A673 (cell line): ENCODE data around the gene OBP2B. TPM values are rescaled to one million over a fixed set of nuclear protein-coding genes. Genes with fewer than 3 reads are reported as not detected.

Experiments used
- BruUV-seq: library from RNA; stranded (reverse); fragments of 400-500 nt; replicated peaks from 2 replicates; lab custom pipeline; 2021; lab: Mats Ljungman, UMichigan
- CTCF ChIA-PET: fragments of 300-600 bp; sonication (Branson Sonifier 250); formaldehyde crosslinking; loops from one replicate; lab custom pipeline; 2022; ENCODE audit warnings: antibody characterized with exemption; lab: Charles Lee
- POLR2A ChIA-PET: fragments of 300-600 bp; sonication (Branson Sonifier 250); formaldehyde crosslinking; loops from one replicate; lab custom pipeline; 2022; ENCODE audit warnings: antibody characterized with exemption; ENCODE audit not compliant: low non-redundant PET; lab: Charles Lee
- DNase-seq: peaks from one replicate; pipeline ENCODE4 v3.0.0-alpha.2; 2015; ENCODE audit warnings: low spot score
- H3K27ac ChIP-seq: fragments of 200-600 bp; sonication (generic); 2 replicates; pipeline ENCODE4 v1.5.1; 2016; ENCODE audit warnings: mixed run types, low read depth, mild to moderate bottlenecking, mixed read lengths, antibody characterized with exemption, low read length; ENCODE audit not compliant: poor library complexity, severe bottlenecking
- H3K27me3 ChIP-seq: fragments of 200-600 bp; sonication (generic); replicated peaks from 2 replicates; pipeline ENCODE4 v1.6.1; 2017; ENCODE audit warnings: mixed run types, low read depth, mild to moderate bottlenecking, mixed read lengths, antibody characterized with exemption, low read length; ENCODE audit not compliant: insufficient read depth, poor library complexity
- H3K36me3 ChIP-seq: fragments of 200-600 bp; sonication (generic); 2 replicates; pipeline ENCODE4 v1.6.1; 2016; ENCODE audit warnings: mixed run types, mild to moderate bottlenecking, mixed read lengths, antibody characterized with exemption, low read length; ENCODE audit not compliant: insufficient read depth, poor library complexity, severe bottlenecking
- H3K4me1 ChIP-seq: fragments of 200-600 bp; sonication (generic); 2 replicates; pipeline ENCODE4 v1.6.1; 2017; ENCODE audit warnings: mixed run types, mild to moderate bottlenecking, mixed read lengths, antibody characterized with exemption, low read length; ENCODE audit not compliant: insufficient read depth, poor library complexity, severe bottlenecking
- H3K4me3 ChIP-seq: fragments of 200-600 bp; sonication (generic); 2 replicates; pipeline ENCODE4 v1.5.1; 2016; ENCODE audit warnings: low read depth, mixed run types, mild to moderate bottlenecking, mixed read lengths, low read length; ENCODE audit not compliant: poor library complexity, severe bottlenecking
- H3K9me3 ChIP-seq: fragments of 200-600 bp; sonication (generic); 2 replicates; pipeline ENCODE4 v1.6.1; 2016; ENCODE audit warnings: mixed run types, low read depth, mild to moderate bottlenecking, mixed read lengths, antibody characterized with exemption, low read length; ENCODE audit not compliant: poor library complexity, severe bottlenecking
- CTCF ChIP-seq: fragments of 300-800, 200-600 bp; sonication (generic); conservative IDR thresholded peaks from 2 replicates; pipeline ENCODE4 v1.5.1; 2017; ENCODE audit warnings: low read depth, mild to moderate bottlenecking, antibody characterized with exemption, low read length, moderate library complexity, mixed read lengths
- EZH2 ChIP-seq: fragments of 200-600 bp; sonication (generic); IDR thresholded peaks from 2 replicates; pipeline ENCODE4 v1.6.1; 2017; ENCODE audit warnings: borderline replicate concordance, low read depth, mild to moderate bottlenecking, mixed read lengths, antibody characterized with exemption, low read length; ENCODE audit not compliant: poor library complexity, severe bottlenecking
- intact Hi-C: fragments of 100-400 bp; cut with micrococcal nuclease; formaldehyde crosslinking; loops from one replicate; pipeline ENCODE4 v1.10.0; 2022; ENCODE audit not compliant: unreplicated experiment
- total RNA-seq: library from RNA; stranded (reverse); gene quantifications from 2 replicates; pipeline ENCODE4 v1.2.3, GENCODE V29; 2021

OBP2B gene
- total RNA-seq, 1 experiment from 2014 or later: not detected

GRCh38 chr9:133164191-133164590, 44.9 kb downstream of the OBP2B start:
- intact Hi-C loops: no loop called here

GRCh38 chr9:133163504-133164172, 45.4 kb downstream of the OBP2B start, which contains the start of gene GBGT1:
Gene GBGT1 (minus strand): TSS chr9:133163914. CDS start chr9:133162412, 1,502 bp downstream.
- peak; percentile 41 for DNase-seq
- ChIA-PET POLR2A (no interaction called here), CTCF (no interaction called here)
- Histone ChIP-seq H3K4me1 (no peaks in the 10 kb centered on the region), H3K4me3 (peak within 1 kb of the TSS; percentile 72), H3K27me3 (no peaks in the 10 kb centered on the region), H3K27ac (no peak within 1 kb of the TSS), H3K36me3 (no peaks in the 10 kb centered on the region), H3K9me3 (no peaks in the 10 kb centered on the region)
- intact Hi-C loops: no loop called here
- BruUV-seq: no TSS peak
- TF ChIP-seq EZH2 (no peak), CTCF (no peak)

More at GRCh38 chr9:133164191-133164590, 44.9 kb downstream of the OBP2B start:
- peak overlapping the region; percentile 72 for H3K4me3 ChIP-seq
- no peaks in the 10 kb centered on the region for H3K9me3 ChIP-seq
- H3K27ac ChIP-seq: no peak overlapping the region
- ChIA-PET CTCF (no interaction called here), POLR2A (no interaction called here)
- no peaks in the 10 kb centered on the region for H3K4me1 ChIP-seq
- H3K36me3 ChIP-seq: no peaks in the 10 kb centered on the region
- no peak for DNase-seq
- no TSS peak for BruUV-seq
- no peak for TF ChIP-seq CTCF
- no peak for TF ChIP-seq EZH2
- no peaks in the 10 kb centered on the region for H3K27me3 ChIP-seq

- CTCF ChIA-PET: no interaction called here
- H3K36me3 ChIP-seq: no peaks in the 10 kb centered on the region
- no peak for DNase-seq
- no TSS peak for BruUV-seq
- no peaks in the 10 kb centered on the region for H3K9me3 ChIP-seq
- H3K4me1 ChIP-seq: no peaks in the 10 kb centered on the region
- intact Hi-C loops: no loop called here
- no peak for TF ChIP-seq CTCF
- no peak for TF ChIP-seq EZH2
- H3K27me3 ChIP-seq: no peaks in the 10 kb centered on the region
- H3K4me3 ChIP-seq: peak overlapping the region; percentile 72
- no peak overlapping the region for H3K27ac ChIP-seq
- POLR2A ChIA-PET: no interaction called here
Measured at GRCh38 chr9:133162861-133163503, 46.1 kb downstream of the OBP2B start.
